Calu3 (cell line): Measurements from ENCODE around the gene CHMP4A. TPM values are rescaled to one million over a fixed set of nuclear protein-coding genes. Genes with fewer than 3 reads are reported as not detected.

ENCODE experiments used
- BruUV-seq: library from RNA; stranded (reverse); fragments of 400-500 nt; replicated peaks from 2 replicates; lab custom pipeline; 2021; lab: Mats Ljungman, UMichigan
- CTCF ChIA-PET: fragments of 300-600 bp; sonication (Branson Sonifier 250); formaldehyde crosslinking; loops from one replicate; lab custom pipeline; 2022; ENCODE audit warnings: antibody characterized with exemption; lab: Charles Lee
- DNase-seq: peaks from one replicate; pipeline ENCODE4 v3.0.0; 2022
- H3K27ac Mint-ChIP-seq: one replicate; pipeline ENCODE4 v1.8.0; 2022; ENCODE audit warnings: mixed read lengths; ENCODE audit not compliant: unreplicated experiment
- H3K27me3 Mint-ChIP-seq: one replicate; pipeline ENCODE4 v1.8.0; 2022; ENCODE audit warnings: mixed read lengths; ENCODE audit not compliant: unreplicated experiment
- H3K36me3 Mint-ChIP-seq: one replicate; pipeline ENCODE4 v1.8.0; 2022; ENCODE audit warnings: mild to moderate bottlenecking, moderate library complexity, mixed read lengths; ENCODE audit not compliant: insufficient read depth, unreplicated experiment
- H3K4me1 Mint-ChIP-seq: one replicate; pipeline ENCODE4 v1.8.0; 2022; ENCODE audit warnings: mild to moderate bottlenecking, low read depth, mixed read lengths; ENCODE audit not compliant: unreplicated experiment
- H3K4me3 Mint-ChIP-seq: one replicate; pipeline ENCODE4 v1.8.0; 2022; ENCODE audit warnings: mild to moderate bottlenecking, low read depth, moderate library complexity, mixed read lengths; ENCODE audit not compliant: unreplicated experiment
- H3K9me3 Mint-ChIP-seq: one replicate; pipeline ENCODE4 v1.8.0; 2022; ENCODE audit warnings: low read depth, mixed read lengths; ENCODE audit not compliant: unreplicated experiment
- CTCF ChIP-seq: fragments of 200-600 bp; IDR thresholded peaks from one replicate; pipeline ENCODE4 v1.8.0; 2022; ENCODE audit warnings: antibody characterized with exemption; ENCODE audit not compliant: unreplicated experiment
- intact Hi-C: fragments of 100-400 bp; cut with micrococcal nuclease; formaldehyde crosslinking; loops from one replicate; pipeline ENCODE4 v1.10.0; 2022; ENCODE audit not compliant: unreplicated experiment
- total RNA-seq: library from RNA; stranded (reverse); gene quantifications from 2 replicates; pipeline ENCODE4 v1.2.3, GENCODE V29; 2022

Gene CHMP4A
- total RNA-seq, 1 experiment from 2014 or later: 53.2 TPM

- Mint-ChIP-seq H3K36me3 (peaks cover 63% of the 10 kb centered on the region), H3K27ac (no peak overlapping the region), H3K9me3 (no peaks in the 10 kb centered on the region), H3K4me3 (no peak overlapping the region), H3K4me1 (no peaks in the 10 kb centered on the region), H3K27me3 (no peaks in the 10 kb centered on the region)
- TF ChIP-seq CTCF: no peak
- intact Hi-C loops: no loop called here
- BruUV-seq: no TSS peak
- DNase-seq: no peak
- CTCF ChIA-PET: no interaction called here
Observed at GRCh38 chr14:24179961-24180796, 33.1 kb downstream of the CHMP4A start.

- Mint-ChIP-seq H3K4me3 (no peak overlapping the region), H3K27me3 (no peaks in the 10 kb centered on the region), H3K27ac (peak overlapping the region; percentile 31), H3K36me3 (peaks cover 67% of the 10 kb centered on the region), H3K9me3 (no peaks in the 10 kb centered on the region), H3K4me1 (no peaks in the 10 kb centered on the region)
- intact Hi-C loops: no loop called here
- DNase-seq: no peak
- no peak for TF ChIP-seq CTCF
- no TSS peak for BruUV-seq
- CTCF ChIA-PET: no interaction called here
Observed at GRCh38 chr14:24179294-24179960, 33.9 kb downstream of the CHMP4A start.

- no peak overlapping the region for H3K4me3 Mint-ChIP-seq
- no peaks in the 10 kb centered on the region for H3K27me3 Mint-ChIP-seq
- no TSS peak for BruUV-seq
- no peaks in the 10 kb centered on the region for H3K9me3 Mint-ChIP-seq
- H3K27ac Mint-ChIP-seq: peak overlapping the region; percentile 31
- TF ChIP-seq CTCF: no peak
- intact Hi-C loops: no loop called here
- CTCF ChIA-PET: no interaction called here
- H3K4me1 Mint-ChIP-seq: no peaks in the 10 kb centered on the region
- peaks cover 70% of the 10 kb centered on the region for H3K36me3 Mint-ChIP-seq
- no peak for DNase-seq
Observed at GRCh38 chr14:24178399-24179178, 34.7 kb downstream of the CHMP4A start.

GRCh38 chr14:24177891-24178290 is 35.4 kb downstream of the CHMP4A start:
- no peak for DNase-seq
- no TSS peak for BruUV-seq
- Mint-ChIP-seq H3K9me3 (no peaks in the 10 kb centered on the region), H3K4me3 (no peak overlapping the region), H3K27me3 (no peaks in the 10 kb centered on the region), H3K36me3 (peaks cover 67% of the 10 kb centered on the region), H3K4me1 (no peaks in the 10 kb centered on the region), H3K27ac (no peak overlapping the region)
- TF ChIP-seq CTCF: no peak
- intact Hi-C loops: no loop called here
- CTCF ChIA-PET: no interaction called here
